HG03095 (cell line): ENCODE data around the gene PCNX3.
"Not testable (repeated sequence)": the region's sequence is repeated elsewhere in the genome, so short reads cannot be mapped to it uniquely, and the experiment has no call there.

Source experiments
- ATAC-seq: cut with Tn5 transposase; IDR thresholded peaks from one replicate; pipeline ENCODE4 v1.9.1; 2021; ENCODE audit warnings: moderate library complexity; ENCODE audit not compliant: unreplicated experiment

PCNX3 gene

DNA sequence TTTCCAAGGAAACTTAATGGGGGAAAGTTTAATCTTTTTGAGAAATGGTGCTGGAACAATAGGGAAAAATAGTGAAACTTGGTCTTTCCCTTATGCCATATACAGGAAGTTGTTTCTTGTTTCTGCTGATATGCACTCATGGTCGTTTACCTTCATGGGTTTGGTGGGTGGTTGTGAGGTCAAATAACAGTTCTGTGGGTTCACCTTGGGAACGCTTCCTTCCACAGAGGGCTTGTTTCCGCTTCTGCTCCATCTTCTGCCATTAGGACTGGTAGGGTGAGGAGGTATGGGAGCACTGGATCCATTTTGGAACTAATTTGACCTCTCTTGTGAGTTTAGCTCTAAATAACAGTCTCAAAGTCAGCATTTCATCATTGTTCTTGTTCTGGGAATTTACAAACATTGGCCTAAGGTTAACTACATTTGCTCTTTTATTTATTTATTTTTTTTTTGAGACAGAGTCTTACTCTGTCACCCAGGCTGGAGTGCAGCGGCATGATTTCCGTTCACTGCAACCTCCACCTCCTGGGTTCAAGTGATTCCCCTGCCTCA lies 64.7 kb downstream of the PCNX3 start:
- no peak for ATAC-seq

- ATAC-seq, result not testable (repeated sequence)
These were observed 67.9 kb downstream of the PCNX3 start for GRCh38 chr11:65683480-65683879.

- no peak for ATAC-seq
These were observed 70.4 kb downstream of the PCNX3 start for GRCh38 chr11:65685981-65686380.
